ENCODE measurements around the gene LHX8.
A peak's percentile ranks its signal among the peaks of the same experiment; 100 is the strongest.
"Not testable (repeated sequence)": the region's sequence is repeated elsewhere in the genome, so short reads cannot be mapped to it uniquely, and the experiment has no call there.

LHX8 gene

GRCh38 chr1:75134647-75135572 lies 722 bp downstream of the LHX8 start:
- no peak for DNase-seq

GRCh38 chr1:75135573-75136194 lies 1.5 kb downstream of the LHX8 start:
- no peak for DNase-seq

- peak; percentile 15 for DNase-seq
These were observed 2.1 kb downstream of the LHX8 start for GRCh38 chr1:75136195-75136815.

- no peak for DNase-seq
These were observed 2.9 kb downstream of the LHX8 start for GRCh38 chr1:75136921-75137641.

- DNase-seq = no peak
These were observed 17.9 kb downstream of the LHX8 start for GRCh38 chr1:75152092-75152491.

- no peak for DNase-seq
These were observed 25.0 kb downstream of the LHX8 start for GRCh38 chr1:75159154-75159553.

- no peak for DNase-seq
These were observed 31.1 kb downstream of the LHX8 start for GRCh38 chr1:75165264-75165663.

- no peak for DNase-seq
These were observed 32.6 kb downstream of the LHX8 start for GRCh38 chr1:75166821-75167220.

- DNase-seq = no peak
These were observed 35.8 kb downstream of the LHX8 start for GRCh38 chr1:75170011-75170410.

GRCh38 chr1:75170981-75171380 lies 36.8 kb downstream of the LHX8 start:
- DNase-seq = no peak

GRCh38 chr1:75171876-75172275 lies 37.7 kb downstream of the LHX8 start:
- no peak for DNase-seq

GRCh38 chr1:75172556-75172955 lies 38.4 kb downstream of the LHX8 start:
- no peak for DNase-seq

GRCh38 chr1:75174031-75174760 lies 40.0 kb downstream of the LHX8 start:
- no peak for DNase-seq

- DNase-seq = not testable (repeated sequence)
These were observed 47.2 kb downstream of the LHX8 start for GRCh38 chr1:75181214-75181955.

- DNase-seq = no peak
These were observed 54.7 kb downstream of the LHX8 start for GRCh38 chr1:75188892-75189291.

GRCh38 chr1:75198163-75198562 lies 64.0 kb downstream of the LHX8 start:
- DNase-seq = no peak

GRCh38 chr1:75198761-75199160 lies 64.6 kb downstream of the LHX8 start:
- no peak for DNase-seq

GRCh38 chr1:75202751-75203150 lies 68.6 kb downstream of the LHX8 start:
- DNase-seq = no peak

- DNase-seq = peak; percentile 14
These were observed 69.5 kb downstream of the LHX8 start for GRCh38 chr1:75203415-75204277.

- DNase-seq = no peak
These were observed 74.7 kb downstream of the LHX8 start for GRCh38 chr1:75208862-75209261.

All from NCI-H510A (cell line).